K562 (cell line): ENCODE results near the gene CD164L2. TPM values are rescaled to one million over a fixed set of nuclear protein-coding genes. Genes with fewer than 3 reads are reported as not detected.
A peak's percentile ranks its signal among the peaks of the same experiment; 100 is the strongest.

Experiments used
- ARID2 ChIP-seq: fragments of 450-650 bp; IDR thresholded peaks from 2 replicates; pipeline ENCODE4 v1.6.1; 2017; ENCODE audit warnings: antibody characterized with exemption, mild to moderate bottlenecking
- ARID3A ChIP-seq: IDR thresholded peaks from 2 replicates; pipeline ENCODE4 v1.6.1; 2012; ENCODE audit warnings: low read depth, low read length, improper control_type of control experiment, borderline replicate concordance
- ATF4 ChIP-seq: fragments of 450-650 bp; formaldehyde crosslinking; IDR thresholded peaks from 2 replicates; pipeline ENCODE4 v1.4.0; 2022; ENCODE audit warnings: mild to moderate bottlenecking, moderate library complexity
- CAMTA2 ChIP-seq: fragments of 250-450 bp; sonication (Bioruptor Pico); conservative IDR thresholded peaks from 2 replicates; pipeline ENCODE4 v1.5.1; 2022
- EHMT2 ChIP-seq: fragments of 450-650 bp; IDR thresholded peaks from 2 replicates; pipeline ENCODE4 v1.6.1; 2018; ENCODE audit warnings: antibody characterized with exemption
- ELF4 ChIP-seq: fragments of 450-650 bp; formaldehyde crosslinking; IDR thresholded peaks from 2 replicates; pipeline ENCODE4 v1.4.0; 2022; ENCODE audit warnings: missing genetic modification characterization
- FOXP1 ChIP-seq: sonication (generic); formaldehyde crosslinking; IDR thresholded peaks from 2 replicates; pipeline ENCODE4 v1.8.0; 2022; ENCODE audit warnings: mild to moderate bottlenecking, missing genetic modification reagents
- ILK ChIP-seq: fragments of 450-650 bp; IDR thresholded peaks from 2 replicates; pipeline ENCODE4 v1.6.1; 2016; ENCODE audit warnings: missing genetic modification characterization, low read depth, mild to moderate bottlenecking, missing compliant biosample characterization, moderate library complexity, borderline replicate concordance
- KLF1 ChIP-seq: fragments of 450-650 bp; IDR thresholded peaks from 2 replicates; pipeline ENCODE4 v1.6.1; 2016; ENCODE audit warnings: missing genetic modification characterization, missing compliant biosample characterization
- MYBL2 ChIP-seq, 2 experiments: fragments of 450-650 bp in 1 of 2; sonication (generic) in 1 of 2; formaldehyde crosslinking in 1 of 2; IDR thresholded peaks; 2 replicates each; pipeline versions ENCODE4 v1.6.1 to v1.8.1; 2017 to 2022; ENCODE audit warnings: borderline replicate concordance in 1 of 2, inconsistent platforms in 1 of 2, low read depth in 1 of 2, mild to moderate bottlenecking in 1 of 2, missing genetic modification reagents in 1 of 2, moderate library complexity in 1 of 2
- MYNN ChIP-seq, 2 experiments: sonication (generic); formaldehyde crosslinking in 1 of 2; IDR thresholded peaks; 2 replicates each; pipeline versions ENCODE4 v1.5.0 to v1.6.1; 2016 to 2020; ENCODE audit warnings: antibody characterized with exemption in 1 of 2, missing genetic modification reagents in 1 of 2
- NCOA1 ChIP-seq: fragments of 450-650 bp; IDR thresholded peaks from 2 replicates; pipeline ENCODE4 v1.6.1; 2016; ENCODE audit warnings: low read depth
- RAD21 ChIP-seq, 2 experiments: fragments of 250-450 bp in 1 of 2; fragments of 450-650 bp in 1 of 2; sonication (Bioruptor Pico) in 1 of 2; formaldehyde crosslinking in 1 of 2; IDR thresholded peaks in 1 of 2; conservative IDR thresholded peaks in 1 of 2; 2 replicates each; pipeline versions ENCODE4 v1.4.0 to v1.8.0; 2020 to 2022; ENCODE audit warnings: mild to moderate bottlenecking in 2 of 2, moderate library complexity in 1 of 2
- RCOR1 ChIP-seq, 2 experiments: IDR thresholded peaks; 2 replicates each; pipeline ENCODE4 v1.6.1; 2012; ENCODE audit warnings: low read depth in 2 of 2, low read length in 2 of 2, borderline replicate concordance in 1 of 2, improper control_type of control experiment in 1 of 2
- STAG1 ChIP-seq: sonication (generic); formaldehyde crosslinking; IDR thresholded peaks from 2 replicates; pipeline ENCODE4 v1.5.0; 2020; ENCODE audit warnings: missing genetic modification reagents, borderline replicate concordance
- ZC3H11A ChIP-seq: IDR thresholded peaks from 2 replicates; pipeline ENCODE4 v1.6.1; 2012; ENCODE audit warnings: low read depth, low read length, improper control_type of control experiment
- ZFP1 ChIP-seq: fragments of 450-650 bp; formaldehyde crosslinking; IDR thresholded peaks from 2 replicates; pipeline ENCODE4 v1.4.0; 2020; ENCODE audit warnings: mild to moderate bottlenecking, mixed read lengths
- ZFP30 ChIP-seq: fragments of 250-450 bp; sonication (Bioruptor Pico); IDR thresholded peaks from 2 replicates; pipeline ENCODE4 v1.8.0; 2022; ENCODE audit warnings: moderate library complexity, mild to moderate bottlenecking, inconsistent platforms, borderline replicate concordance
- ZHX1 ChIP-seq: fragments of 150-350 bp; conservative IDR thresholded peaks from 2 replicates; pipeline ENCODE4 v1.6.1; 2014; ENCODE audit warnings: low read length
- polyA plus RNA-seq, 8 experiments: library from polyadenylated mRNA; depleted of rRNA in 4 of 8; stranded (reverse) in 5 of 8; unstranded in 3 of 8; fragments of >200 nt; fragmentation: Nextera tagmentation in 2 of 8; fragmentation: Illumina TruSeq in 1 of 8; extraction: Ambion mirVana in 2 of 8; extraction: Trizol in 1 of 8; gene quantifications; 2 replicates each; pipeline versions ENCODE4 v1.2.1 to v1.2.3, GENCODE V29; 2011 to 2014; ENCODE audit warnings: inconsistent platforms in 1 of 8, missing spikeins in 1 of 8
- total RNA-seq, 7 experiments: library from RNA; depleted of rRNA in 6 of 7; stranded (reverse); fragments of >200 nt in 6 of 7; fragmentation: Illumina TruSeq in 2 of 7; extraction: Trizol in 2 of 7; gene quantifications; 2 replicates each; pipeline versions ENCODE4 v1.2.1 to v1.2.3, GENCODE V29; 2011 to 2021; ENCODE audit warnings: low replicate concordance in 1 of 7

The CD164L2 gene
- total and polyA plus RNA-seq, 9 of the 15 experiments (the other 6 are each of a cell fraction or from before 2014, with no cell fraction given), result 0.08 to 0.92 (median 0.38) TPM; not detected in 1

GRCh38 chr1:27388337-27389005 is 5.3 kb upstream of the CD164L2 start (continued):
- TF ChIP-seq ARID3A, result no peak
- peak in 1 of 2 experiments; percentile 40; a peak in 1 of 4 replicates for TF ChIP-seq RCOR1 (IDR thresholded peaks at IDR 0.05; ENCODE audit: borderline replicate concordance in 1 of 2, low read depth in 2 of 2, low read length in 2 of 2)
- no peak for TF ChIP-seq KLF1 (tag)
- no peak for TF ChIP-seq CAMTA2
- TF ChIP-seq ZHX1, result no peak
- 0 out of 2 replicates have a peak, but pooled peaks have one; percentile 15 for TF ChIP-seq FOXP1 (CRISPR knock-in tag)
- TF ChIP-seq ZFP30 (CRISPR knock-in tag), result no peak
- no peak for TF ChIP-seq ILK (tag)
- 0 out of 2 replicates have a peak, but pooled peaks have one; percentile 37 for TF ChIP-seq ARID2
- TF ChIP-seq RAD21 (CRISPR knock-in tag; conservative IDR thresholded peaks at IDR 0.05 in 1 of 2, IDR thresholded peaks at IDR 0.05 in 1 of 2), result peak; percentile 79 to 95
- peak; percentile 68; the same call in 1 of the 2 replicates for TF ChIP-seq ZFP1 (CRISPR knock-in tag)
- TF ChIP-seq ELF4, result peak; percentile 41; the same call in 1 of the 2 replicates
- TF ChIP-seq ZC3H11A, result no peak
- TF ChIP-seq STAG1 (CRISPR knock-in tag), result peak; percentile 68; the same call in 1 of the 2 replicates
- no peak for TF ChIP-seq EHMT2
- no peak for TF ChIP-seq NCOA1
- TF ChIP-seq MYBL2 (IDR thresholded peaks at IDR 0.05; ENCODE audit: low read depth), result no peak
- TF ChIP-seq MYBL2 (CRISPR knock-in tag; IDR thresholded peaks at IDR 0.05; ENCODE audit: borderline replicate concordance), result no peak
- no peak for TF ChIP-seq ATF4
- peak; percentile 57; the same call in 1 of the 2 replicates for TF ChIP-seq MYNN (IDR thresholded peaks at IDR 0.05)
- TF ChIP-seq MYNN (CRISPR knock-in tag; IDR thresholded peaks at IDR 0.05), result no peak
